SU-DHL-6 (cell line): Measurements from ENCODE around the gene IP6K3.

Source experiments
- H2AFZ ChIP-seq: fragments of 200-600 bp; sonication (generic); 2 replicates; pipeline ENCODE4 v1.6.1; 2014; ENCODE audit warnings: low read depth, mild to moderate bottlenecking, moderate library complexity, mixed read lengths, antibody characterized with exemption, low read length; ENCODE audit not compliant: severe bottlenecking
- H3F3A ChIP-seq: fragments of 200-600 bp; shearing (Covaris generic); 2 replicates; pipeline ENCODE4 v1.6.0; 2016; ENCODE audit warnings: antibody characterized with exemption, mild to moderate bottlenecking; ENCODE audit not compliant: insufficient read depth
- H3K27ac ChIP-seq: fragments of 200-600 bp; sonication (generic); 2 replicates; pipeline ENCODE4 v1.5.1; 2016; ENCODE audit warnings: low read depth, mild to moderate bottlenecking, low read length, moderate library complexity, mixed read lengths
- H3K27me3 ChIP-seq: fragments of 200-600 bp; sonication (generic), shearing (Covaris generic); 2 replicates; pipeline ENCODE4 v1.6.0; 2014; ENCODE audit warnings: mild to moderate bottlenecking, low read length
- H3K36me3 ChIP-seq: fragments of 200-600 bp; sonication (generic); 2 replicates; pipeline ENCODE4 v1.6.1; 2014; ENCODE audit warnings: mild to moderate bottlenecking, low read length, mixed read lengths
- H3K4me2 ChIP-seq: fragments of 300-600, 200-600 bp; shearing (Covaris generic), sonication (generic); 2 replicates; pipeline ENCODE4 v1.6.0; 2014; ENCODE audit warnings: low read length, low read depth, mild to moderate bottlenecking; ENCODE audit not compliant: poor library complexity, severe bottlenecking
- H3K4me3 ChIP-seq: fragments of 200-600 bp; sonication (generic); 2 replicates; pipeline ENCODE4 v1.5.1; 2014; ENCODE audit warnings: antibody characterized with exemption, low read length, mild to moderate bottlenecking, mixed read lengths; ENCODE audit not compliant: insufficient read depth, poor library complexity, severe bottlenecking
- H3K79me2 ChIP-seq: fragments of 200-600 bp; sonication (generic); 2 replicates; pipeline ENCODE4 v1.6.1; 2014; ENCODE audit warnings: mild to moderate bottlenecking, low read length, moderate library complexity; ENCODE audit not compliant: insufficient read depth
- H3K9ac ChIP-seq: fragments of 200-600 bp; sonication (generic); 2 replicates; pipeline ENCODE4 v1.7.0; 2014; ENCODE audit warnings: mild to moderate bottlenecking, low read length
- H3K9me2 ChIP-seq: fragments of 200-600 bp; sonication (generic); replicated peaks from 2 replicates; pipeline ENCODE4 v1.6.1; 2014; ENCODE audit warnings: low read length; ENCODE audit not compliant: insufficient read depth
- H3K9me3 ChIP-seq: fragments of 200-600 bp; sonication (generic); 2 replicates; pipeline ENCODE4 v1.6.1; 2014; ENCODE audit warnings: low read length, mixed read lengths; ENCODE audit not compliant: insufficient read depth
- H4K20me1 ChIP-seq: fragments of 200-600 bp; sonication (generic); 2 replicates; pipeline ENCODE4 v1.6.1; 2014; ENCODE audit warnings: low read depth, mild to moderate bottlenecking, antibody characterized with exemption, low read length, moderate library complexity, mixed read lengths
- EZH2phosphoT487 ChIP-seq: fragments of 200-600 bp; sonication (generic), shearing (Covaris generic); conservative IDR thresholded peaks from 2 replicates; pipeline ENCODE4 v1.6.1; 2018; ENCODE audit warnings: mild to moderate bottlenecking, antibody characterized with exemption, low read length, moderate library complexity, mixed read lengths
- TF ChIP-seq, protein P1 (sequence below): fragments of 200-600 bp; sonication (generic); IDR thresholded peaks from one replicate; pipeline ENCODE4 v1.5.1; 2017; ENCODE audit warnings: antibody characterized with exemption, mild to moderate bottlenecking, low read length, moderate library complexity; ENCODE audit not compliant: insufficient read depth, poor library complexity, severe bottlenecking

The IP6K3 gene

DNA sequence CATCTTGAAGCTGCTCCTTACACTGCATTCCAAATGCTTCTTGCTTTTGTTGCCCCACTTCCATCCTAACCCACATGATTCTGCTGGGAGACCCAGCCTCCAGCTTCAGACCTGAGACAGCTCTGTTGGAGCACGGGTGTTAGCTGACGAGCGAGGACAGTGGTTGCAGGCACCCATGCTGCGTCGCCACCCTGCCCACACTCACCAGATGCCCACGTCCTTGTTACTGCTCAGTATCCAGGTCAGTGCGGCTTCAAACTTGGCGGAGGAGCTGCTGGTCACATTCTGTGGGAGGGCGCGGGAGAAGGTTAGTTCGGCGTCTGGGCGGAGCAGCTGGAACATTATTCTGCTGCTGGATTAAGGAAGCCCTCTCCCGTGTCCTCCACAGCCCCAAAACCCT lies 33.2 kb upstream of the IP6K3 start:
- H3K27ac ChIP-seq, result no peak overlapping the region
- H3K79me2 ChIP-seq, result no peaks in the 10 kb centered on the region; the same call in 1 of the 2 replicates
- no peaks in the 10 kb centered on the region for H4K20me1 ChIP-seq
- H2AFZ ChIP-seq, result no peak overlapping the region
- no peaks in the 10 kb centered on the region; the same call in 1 of the 2 replicates for H3K36me3 ChIP-seq
- no peak for TF ChIP-seq EZH2phosphoT487
- TF ChIP-seq, protein P1, sequence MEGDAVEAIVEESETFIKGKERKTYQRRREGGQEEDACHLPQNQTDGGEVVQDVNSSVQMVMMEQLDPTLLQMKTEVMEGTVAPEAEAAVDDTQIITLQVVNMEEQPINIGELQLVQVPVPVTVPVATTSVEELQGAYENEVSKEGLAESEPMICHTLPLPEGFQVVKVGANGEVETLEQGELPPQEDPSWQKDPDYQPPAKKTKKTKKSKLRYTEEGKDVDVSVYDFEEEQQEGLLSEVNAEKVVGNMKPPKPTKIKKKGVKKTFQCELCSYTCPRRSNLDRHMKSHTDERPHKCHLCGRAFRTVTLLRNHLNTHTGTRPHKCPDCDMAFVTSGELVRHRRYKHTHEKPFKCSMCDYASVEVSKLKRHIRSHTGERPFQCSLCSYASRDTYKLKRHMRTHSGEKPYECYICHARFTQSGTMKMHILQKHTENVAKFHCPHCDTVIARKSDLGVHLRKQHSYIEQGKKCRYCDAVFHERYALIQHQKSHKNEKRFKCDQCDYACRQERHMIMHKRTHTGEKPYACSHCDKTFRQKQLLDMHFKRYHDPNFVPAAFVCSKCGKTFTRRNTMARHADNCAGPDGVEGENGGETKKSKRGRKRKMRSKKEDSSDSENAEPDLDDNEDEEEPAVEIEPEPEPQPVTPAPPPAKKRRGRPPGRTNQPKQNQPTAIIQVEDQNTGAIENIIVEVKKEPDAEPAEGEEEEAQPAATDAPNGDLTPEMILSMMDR, result no peak
- no peak overlapping the region for H3K4me3 ChIP-seq
- H3K27me3 ChIP-seq, result no peaks in the 10 kb centered on the region
- H3K9ac ChIP-seq, result no peak overlapping the region
- H3K9me3 ChIP-seq, result no peaks in the 10 kb centered on the region
- no peaks in the 10 kb centered on the region for H3K9me2 ChIP-seq
- H3K4me2 ChIP-seq, result no peak overlapping the region
- H3F3A ChIP-seq, result no peaks in the 10 kb centered on the region

DNA sequence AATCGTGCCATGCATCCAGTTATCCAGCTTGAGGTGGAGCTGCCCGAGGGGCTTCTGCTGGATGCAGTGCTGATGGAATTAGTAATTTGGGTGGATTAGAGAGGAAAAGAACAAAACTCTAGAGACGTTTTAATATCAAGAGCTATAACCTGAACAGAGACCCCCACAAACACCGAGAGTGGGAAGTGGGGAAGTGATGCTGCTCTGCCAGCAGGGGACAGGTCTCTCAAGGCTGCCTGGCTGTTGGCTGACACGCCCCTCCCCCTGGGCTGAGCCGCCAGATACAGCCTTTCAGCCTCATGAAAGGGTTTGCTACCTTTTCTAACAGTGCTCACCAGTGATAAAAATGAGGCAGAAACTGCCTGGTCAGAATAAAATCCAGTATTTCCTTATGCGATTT lies 32.6 kb upstream of the IP6K3 start:
- Histone ChIP-seq H3K36me3 (no peaks in the 10 kb centered on the region; the same call in 1 of the 2 replicates), H4K20me1 (no peaks in the 10 kb centered on the region), H3K27me3 (no peaks in the 10 kb centered on the region), H3K9me3 (no peaks in the 10 kb centered on the region), H3F3A (no peaks in the 10 kb centered on the region), H3K79me2 (no peaks in the 10 kb centered on the region), H3K9me2 (no peaks in the 10 kb centered on the region), H3K4me3 (no peak overlapping the region), H3K9ac (no peak overlapping the region), H2AFZ (no peak overlapping the region), H3K27ac (no peak overlapping the region), H3K4me2 (no peak overlapping the region)
- no peak for TF ChIP-seq EZH2phosphoT487
- TF ChIP-seq, protein P1, result no peak

GRCh38 chr6:33778444-33779121 lies 31.9 kb upstream of the IP6K3 start:
- Histone ChIP-seq H4K20me1 (no peaks in the 10 kb centered on the region), H3K79me2 (no peaks in the 10 kb centered on the region), H3K9me3 (no peaks in the 10 kb centered on the region), H3K36me3 (no peaks in the 10 kb centered on the region; the same call in 1 of the 2 replicates), H3K27ac (no peak overlapping the region), H3F3A (no peaks in the 10 kb centered on the region), H3K4me2 (no peak overlapping the region), H3K9me2 (no peaks in the 10 kb centered on the region), H3K9ac (no peak overlapping the region), H3K4me3 (no peak overlapping the region), H2AFZ (no peak overlapping the region), H3K27me3 (no peaks in the 10 kb centered on the region)
- no peak for TF ChIP-seq EZH2phosphoT487
- TF ChIP-seq, protein P1, result no peak
